MM.1S (cell line): ENCODE data around the gene IFNG.

Source experiments
- EZH2 ChIP-seq: fragments of 300-600 bp; sonication (generic); optimal IDR thresholded peaks from 2 replicates; pipeline ENCODE3; 2017; ENCODE audit warnings: low read depth, mild to moderate bottlenecking, antibody characterized with exemption, low read length, mixed read lengths
- EZH2phosphoT487 ChIP-seq: fragments of 300-600 bp; sonication (generic); IDR thresholded peaks from 2 replicates; pipeline ENCODE4 v1.6.1; 2018; ENCODE audit warnings: antibody characterized with exemption, low read length
- TF ChIP-seq, protein P1 (sequence below): fragments of 300-600 bp; sonication (generic); IDR thresholded peaks from 2 replicates; pipeline ENCODE4 v1.5.1; 2016; ENCODE audit warnings: antibody characterized with exemption, low read length, mixed read lengths

DNA sequence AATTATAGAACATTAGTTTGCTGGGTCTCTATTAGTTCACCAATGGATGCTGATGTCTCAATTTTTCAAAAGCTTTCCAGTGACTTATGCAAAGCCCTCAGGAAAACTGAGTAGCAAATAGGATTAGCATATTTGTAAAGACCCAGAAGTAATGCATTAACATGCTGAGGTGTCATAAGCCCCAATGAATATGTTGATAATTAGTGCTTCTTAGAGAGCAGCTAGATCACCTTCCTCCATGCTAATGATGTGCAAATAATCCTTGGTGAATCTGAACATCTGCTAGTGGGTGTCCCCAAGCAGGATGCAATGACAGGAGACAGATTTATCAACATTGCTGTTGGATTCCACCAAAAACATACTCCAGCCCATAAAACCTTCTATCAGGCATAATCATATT, 19.0 kb downstream of the IFNG start:
- TF ChIP-seq EZH2phosphoT487, result no peak
- TF ChIP-seq, protein P1, sequence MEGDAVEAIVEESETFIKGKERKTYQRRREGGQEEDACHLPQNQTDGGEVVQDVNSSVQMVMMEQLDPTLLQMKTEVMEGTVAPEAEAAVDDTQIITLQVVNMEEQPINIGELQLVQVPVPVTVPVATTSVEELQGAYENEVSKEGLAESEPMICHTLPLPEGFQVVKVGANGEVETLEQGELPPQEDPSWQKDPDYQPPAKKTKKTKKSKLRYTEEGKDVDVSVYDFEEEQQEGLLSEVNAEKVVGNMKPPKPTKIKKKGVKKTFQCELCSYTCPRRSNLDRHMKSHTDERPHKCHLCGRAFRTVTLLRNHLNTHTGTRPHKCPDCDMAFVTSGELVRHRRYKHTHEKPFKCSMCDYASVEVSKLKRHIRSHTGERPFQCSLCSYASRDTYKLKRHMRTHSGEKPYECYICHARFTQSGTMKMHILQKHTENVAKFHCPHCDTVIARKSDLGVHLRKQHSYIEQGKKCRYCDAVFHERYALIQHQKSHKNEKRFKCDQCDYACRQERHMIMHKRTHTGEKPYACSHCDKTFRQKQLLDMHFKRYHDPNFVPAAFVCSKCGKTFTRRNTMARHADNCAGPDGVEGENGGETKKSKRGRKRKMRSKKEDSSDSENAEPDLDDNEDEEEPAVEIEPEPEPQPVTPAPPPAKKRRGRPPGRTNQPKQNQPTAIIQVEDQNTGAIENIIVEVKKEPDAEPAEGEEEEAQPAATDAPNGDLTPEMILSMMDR, result no peak
- no peak for TF ChIP-seq EZH2
